Thoracic aorta (tissue), 2 donors: ENCODE measurements around the gene ABCB9. TPM values are rescaled to one million over a fixed set of nuclear protein-coding genes. Genes with fewer than 3 reads are reported as not detected.

Experiments used
- ATAC-seq: fragments of 150-250 bp; one replicate; pipeline ENCODE4 v1.8.0; 2017; ENCODE audit warnings: low read depth; ENCODE audit not compliant: insufficient number of reproducible peaks, low FRiP score
- DNase-seq: peaks from one replicate; pipeline ENCODE4 v3.0.0-alpha.2; 2020; ENCODE audit warnings: low spot score
- H3K27ac ChIP-seq, 2 donors: fragments of 200-600 bp; sonication (generic); 1 replicate in 1 of 2; 2 replicates in 1 of 2; pipeline ENCODE4 v1.5.1; 2016; ENCODE audit warnings: mild to moderate bottlenecking in 2 of 2, moderate library complexity in 2 of 2
- H3K27me3 ChIP-seq: fragments of 200-600 bp; sonication (generic); replicated peaks from 2 replicates; pipeline ENCODE4 v1.6.0; 2016; ENCODE audit warnings: mild to moderate bottlenecking; ENCODE audit not compliant: insufficient read depth
- H3K36me3 ChIP-seq: fragments of 200-600 bp; sonication (generic); one replicate; pipeline ENCODE4 v1.5.1; 2016
- H3K4me1 ChIP-seq, 2 donors: fragments of 200-600 bp; sonication (generic); 1 replicate in 1 of 2; 2 replicates in 1 of 2; pipeline versions ENCODE4 v1.5.1 to v1.6.0; 2016; ENCODE audit warnings: low read depth in 2 of 2, mild to moderate bottlenecking in 1 of 2; ENCODE audit not compliant: control insufficient read depth in 1 of 2
- H3K4me3 ChIP-seq: fragments of 200-600 bp; sonication (generic); 2 replicates; pipeline ENCODE4 v1.5.1; 2016; ENCODE audit warnings: mild to moderate bottlenecking
- H3K9me3 ChIP-seq: fragments of 200-600 bp; sonication (generic); 2 replicates; pipeline ENCODE4 v1.5.1; 2016
- CTCF ChIP-seq: fragments of 200-600 bp; sonication (generic); IDR thresholded peaks from one replicate; pipeline ENCODE4 v1.5.1; 2019; ENCODE audit warnings: antibody characterized with exemption
- total RNA-seq, 2 donors: library from RNA; depleted of rRNA; stranded (reverse); fragments of >200 nt; gene quantifications; one replicate each; pipeline versions ENCODE4 v1.1.0 to v1.2.3, GENCODE V29; 2016

ABCB9 gene
- total RNA-seq, 2 donors from 2014 or later = 6.3 to 7.0 TPM

GRCh38 chr12:122969676-122970075 is 3.4 kb upstream of the ABCB9 start:
- H3K9me3 ChIP-seq = no peaks in the 10 kb centered on the region
- no peak overlapping the region for H3K4me3 ChIP-seq
- no peak for DNase-seq
- peaks cover 18 to 22% of the 10 kb centered on the region in 2 donors for H3K4me1 ChIP-seq
- H3K36me3 ChIP-seq = no peaks in the 10 kb centered on the region
- no peak for ATAC-seq
- no peaks in the 10 kb centered on the region for H3K27me3 ChIP-seq
- no peak overlapping the region for H3K27ac ChIP-seq
- TF ChIP-seq CTCF = no peak

GRCh38 chr12:122968104-122968503 is 1.8 kb upstream of the ABCB9 start:
- Histone ChIP-seq H3K36me3 (no peaks in the 10 kb centered on the region), H3K4me3 (no peak overlapping the region), H3K27me3 (no peaks in the 10 kb centered on the region), H3K9me3 (no peaks in the 10 kb centered on the region), H3K4me1 (peaks cover 21 to 28% of the 10 kb centered on the region in 2 donors), H3K27ac (no peak overlapping the region)
- TF ChIP-seq CTCF = no peak
- DNase-seq = no peak
- ATAC-seq = no peak

- ATAC-seq (no peak), DNase-seq (no peak)
- no peak for TF ChIP-seq CTCF
- Histone ChIP-seq H3K27ac (no peak overlapping the region), H3K4me1 (peaks cover 21 to 28% of the 10 kb centered on the region in 2 donors), H3K9me3 (no peaks in the 10 kb centered on the region), H3K36me3 (no peaks in the 10 kb centered on the region), H3K4me3 (peak overlapping the region; percentile 90), H3K27me3 (no peaks in the 10 kb centered on the region)
Measured at GRCh38 chr12:122966743-122967550, 684 bp upstream of the ABCB9 start.

- H3K4me1 ChIP-seq = peaks cover 21 to 28% of the 10 kb centered on the region in 2 donors
- ATAC-seq = peak; percentile 1
- no peaks in the 10 kb centered on the region for H3K9me3 ChIP-seq
- H3K4me3 ChIP-seq = peak overlapping the region; percentile 90
- peak overlapping the region in 1 of 2 donors; percentile 30 for H3K27ac ChIP-seq
- no peaks in the 10 kb centered on the region for H3K36me3 ChIP-seq
- H3K27me3 ChIP-seq = no peaks in the 10 kb centered on the region
- no peak for TF ChIP-seq CTCF
- DNase-seq = no peak
Measured at GRCh38 chr12:122965321-122965751, 927 bp downstream of the ABCB9 start.

- Histone ChIP-seq H3K4me1 (peaks cover 21 to 28% of the 10 kb centered on the region in 2 donors), H3K36me3 (peaks cover 6% of the 10 kb centered on the region), H3K27me3 (no peaks in the 10 kb centered on the region), H3K4me3 (no peak overlapping the region), H3K27ac (no peak overlapping the region), H3K9me3 (no peaks in the 10 kb centered on the region)
- TF ChIP-seq CTCF = no peak
- DNase-seq (no peak), ATAC-seq (no peak)
Measured at GRCh38 chr12:122964439-122965257, 1.6 kb downstream of the ABCB9 start.
